Measurements from ENCODE around the gene PDE4D.

DNA sequence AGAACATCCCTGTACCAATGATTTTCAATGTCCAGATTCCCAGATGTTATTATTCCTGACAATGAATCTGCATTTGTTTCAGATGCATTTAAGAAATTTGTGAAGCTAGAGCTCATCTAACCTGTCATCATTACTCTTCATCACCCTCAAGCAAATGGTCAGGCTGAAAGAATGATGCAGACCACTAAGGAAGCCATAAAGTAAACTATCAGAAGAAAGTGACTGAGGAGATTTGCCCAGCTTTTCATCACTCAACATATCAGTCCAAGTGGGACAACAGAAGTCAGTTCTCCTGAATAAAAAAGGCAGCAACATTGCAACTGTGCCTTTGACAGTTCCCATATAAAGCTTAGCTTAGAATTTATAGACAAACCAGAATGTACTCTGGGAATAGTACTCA, 419.9 kb downstream of the PDE4D start:
- TF ChIP-seq, protein P1, sequence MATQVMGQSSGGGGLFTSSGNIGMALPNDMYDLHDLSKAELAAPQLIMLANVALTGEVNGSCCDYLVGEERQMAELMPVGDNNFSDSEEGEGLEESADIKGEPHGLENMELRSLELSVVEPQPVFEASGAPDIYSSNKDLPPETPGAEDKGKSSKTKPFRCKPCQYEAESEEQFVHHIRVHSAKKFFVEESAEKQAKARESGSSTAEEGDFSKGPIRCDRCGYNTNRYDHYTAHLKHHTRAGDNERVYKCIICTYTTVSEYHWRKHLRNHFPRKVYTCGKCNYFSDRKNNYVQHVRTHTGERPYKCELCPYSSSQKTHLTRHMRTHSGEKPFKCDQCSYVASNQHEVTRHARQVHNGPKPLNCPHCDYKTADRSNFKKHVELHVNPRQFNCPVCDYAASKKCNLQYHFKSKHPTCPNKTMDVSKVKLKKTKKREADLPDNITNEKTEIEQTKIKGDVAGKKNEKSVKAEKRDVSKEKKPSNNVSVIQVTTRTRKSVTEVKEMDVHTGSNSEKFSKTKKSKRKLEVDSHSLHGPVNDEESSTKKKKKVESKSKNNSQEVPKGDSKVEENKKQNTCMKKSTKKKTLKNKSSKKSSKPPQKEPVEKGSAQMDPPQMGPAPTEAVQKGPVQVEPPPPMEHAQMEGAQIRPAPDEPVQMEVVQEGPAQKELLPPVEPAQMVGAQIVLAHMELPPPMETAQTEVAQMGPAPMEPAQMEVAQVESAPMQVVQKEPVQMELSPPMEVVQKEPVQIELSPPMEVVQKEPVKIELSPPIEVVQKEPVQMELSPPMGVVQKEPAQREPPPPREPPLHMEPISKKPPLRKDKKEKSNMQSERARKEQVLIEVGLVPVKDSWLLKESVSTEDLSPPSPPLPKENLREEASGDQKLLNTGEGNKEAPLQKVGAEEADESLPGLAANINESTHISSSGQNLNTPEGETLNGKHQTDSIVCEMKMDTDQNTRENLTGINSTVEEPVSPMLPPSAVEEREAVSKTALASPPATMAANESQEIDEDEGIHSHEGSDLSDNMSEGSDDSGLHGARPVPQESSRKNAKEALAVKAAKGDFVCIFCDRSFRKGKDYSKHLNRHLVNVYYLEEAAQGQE (IDR thresholded peaks at IDR 0.05; ENCODE audit: insufficient replicate concordance, low read depth): no peak
- TF ChIP-seq POLR2AphosphoS5 (IDR thresholded peaks at IDR 0.05; ENCODE audit: low read depth) (no peak), SPI1 (IDR thresholded peaks at IDR 0.05; ENCODE audit: borderline replicate concordance, low read depth) (no peak), GABPA (IDR thresholded peaks at IDR 0.05; ENCODE audit: low read depth) (no peak)
- TF ChIP-seq, protein P2, sequence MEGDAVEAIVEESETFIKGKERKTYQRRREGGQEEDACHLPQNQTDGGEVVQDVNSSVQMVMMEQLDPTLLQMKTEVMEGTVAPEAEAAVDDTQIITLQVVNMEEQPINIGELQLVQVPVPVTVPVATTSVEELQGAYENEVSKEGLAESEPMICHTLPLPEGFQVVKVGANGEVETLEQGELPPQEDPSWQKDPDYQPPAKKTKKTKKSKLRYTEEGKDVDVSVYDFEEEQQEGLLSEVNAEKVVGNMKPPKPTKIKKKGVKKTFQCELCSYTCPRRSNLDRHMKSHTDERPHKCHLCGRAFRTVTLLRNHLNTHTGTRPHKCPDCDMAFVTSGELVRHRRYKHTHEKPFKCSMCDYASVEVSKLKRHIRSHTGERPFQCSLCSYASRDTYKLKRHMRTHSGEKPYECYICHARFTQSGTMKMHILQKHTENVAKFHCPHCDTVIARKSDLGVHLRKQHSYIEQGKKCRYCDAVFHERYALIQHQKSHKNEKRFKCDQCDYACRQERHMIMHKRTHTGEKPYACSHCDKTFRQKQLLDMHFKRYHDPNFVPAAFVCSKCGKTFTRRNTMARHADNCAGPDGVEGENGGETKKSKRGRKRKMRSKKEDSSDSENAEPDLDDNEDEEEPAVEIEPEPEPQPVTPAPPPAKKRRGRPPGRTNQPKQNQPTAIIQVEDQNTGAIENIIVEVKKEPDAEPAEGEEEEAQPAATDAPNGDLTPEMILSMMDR (IDR thresholded peaks at IDR 0.05; ENCODE audit: insufficient read depth, low read length): no peak
